NCI-H2227 (cell line): Measurements from ENCODE around the gene TMEM174.

Source experiments
- DNase-seq: peaks from one replicate; lab custom pipeline; 2025; ENCODE audit not compliant: unreplicated experiment; lab: John Stamatoyannopoulos, UW

The TMEM174 gene

DNA sequence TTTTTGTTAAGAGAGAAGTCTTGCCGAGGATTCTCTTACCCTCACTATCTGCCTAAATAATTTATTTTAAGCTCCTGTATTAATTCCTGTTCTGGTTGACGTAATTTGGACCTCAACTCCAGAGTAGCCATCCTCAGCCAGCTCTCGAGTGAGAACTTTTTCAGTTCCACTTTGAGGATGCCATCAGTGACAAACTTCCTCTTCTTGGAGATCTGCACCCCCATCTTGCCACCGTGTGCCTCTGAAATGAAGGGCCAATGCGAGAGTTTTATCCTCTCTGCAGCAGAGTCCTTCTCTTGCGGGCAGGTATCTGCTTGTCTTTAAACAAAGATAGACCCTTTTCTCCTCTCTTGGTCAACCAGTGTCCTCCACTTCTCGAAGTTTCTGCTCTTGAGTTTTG, 19.5 kb upstream of the TMEM174 start:
- no peak for DNase-seq

DNA sequence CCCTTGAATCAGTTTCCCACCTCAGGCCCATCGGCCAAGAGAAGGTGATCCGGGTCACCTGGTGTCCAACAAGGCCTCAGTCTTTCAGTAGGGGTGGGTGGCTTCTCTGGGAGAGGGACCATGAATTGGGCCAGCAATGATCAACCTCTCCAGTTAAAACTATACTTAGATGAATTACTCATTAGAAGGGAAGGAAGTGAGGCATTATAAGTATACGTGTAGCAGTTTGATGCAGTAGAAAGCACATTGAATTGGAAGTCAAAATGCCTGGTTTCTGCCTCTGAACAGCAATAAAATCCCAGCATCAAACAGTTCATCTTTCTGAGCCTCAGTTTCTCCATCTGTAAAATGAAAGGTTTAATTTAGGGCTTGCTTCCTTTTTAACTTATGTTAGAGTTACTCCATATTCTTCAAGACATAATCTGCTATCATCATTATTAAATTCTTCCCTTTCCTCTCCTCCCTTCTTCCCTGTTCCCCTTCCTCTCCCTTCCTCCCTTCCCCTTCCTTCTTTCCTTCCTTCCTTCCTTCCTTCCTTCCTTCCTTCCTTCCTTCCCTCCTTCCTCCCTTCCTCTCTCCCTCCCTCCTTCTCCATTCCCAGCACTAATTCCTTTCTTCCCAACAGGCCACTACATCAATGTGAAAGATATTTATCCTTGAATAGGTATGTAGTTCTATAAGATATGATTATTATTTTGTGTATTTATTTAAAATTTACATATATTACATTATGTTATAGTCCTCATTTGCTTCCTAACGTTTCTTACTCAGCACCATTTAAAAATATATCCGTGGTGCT, 18.6 kb upstream of the TMEM174 start:
- DNase-seq, result no peak

DNA sequence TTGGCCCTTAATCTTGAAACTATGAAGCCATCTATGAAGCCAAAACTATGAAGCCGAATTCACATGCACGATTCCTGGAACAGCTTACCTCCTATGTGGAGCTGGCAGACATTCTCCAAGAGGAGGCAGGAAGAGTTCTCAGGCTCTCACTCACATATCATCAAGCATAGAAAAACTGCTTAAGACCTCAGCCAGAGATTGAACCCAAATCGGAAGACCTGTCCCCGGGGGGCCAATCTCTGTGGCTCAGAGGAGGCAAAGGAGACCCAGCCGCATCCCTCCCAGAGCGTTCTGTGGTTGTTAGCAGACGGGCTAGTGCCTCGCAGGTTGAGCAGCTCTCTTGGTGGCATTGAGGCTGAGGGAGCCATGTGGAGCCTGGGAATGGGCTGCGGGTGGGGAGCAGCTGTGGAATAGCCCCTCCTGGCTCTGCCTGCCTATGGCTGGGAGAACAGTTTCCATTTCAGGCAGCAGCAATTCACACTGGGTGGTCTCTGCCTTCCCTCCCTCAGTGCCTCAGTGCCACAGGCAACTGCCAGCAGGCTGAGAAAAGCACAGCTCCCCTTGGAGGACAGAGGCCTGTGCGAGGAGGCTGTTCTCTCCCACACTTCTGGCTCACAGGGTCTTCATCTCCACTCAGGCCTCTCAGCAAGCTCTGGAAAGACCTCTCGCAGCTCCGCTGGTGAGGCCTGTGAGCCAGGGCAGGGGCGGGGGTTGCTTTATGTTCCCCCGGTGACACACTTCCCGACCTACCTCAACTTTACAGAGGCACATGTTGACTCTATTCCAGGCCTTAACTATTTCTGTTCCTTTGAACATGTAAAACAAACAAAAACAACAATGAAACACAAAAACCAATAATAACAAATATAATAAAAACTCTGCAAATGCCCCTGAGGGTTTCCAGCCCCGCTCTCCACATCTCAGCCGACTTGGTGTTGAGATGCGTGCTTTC, 17.4 kb upstream of the TMEM174 start:
- no peak for DNase-seq

DNA sequence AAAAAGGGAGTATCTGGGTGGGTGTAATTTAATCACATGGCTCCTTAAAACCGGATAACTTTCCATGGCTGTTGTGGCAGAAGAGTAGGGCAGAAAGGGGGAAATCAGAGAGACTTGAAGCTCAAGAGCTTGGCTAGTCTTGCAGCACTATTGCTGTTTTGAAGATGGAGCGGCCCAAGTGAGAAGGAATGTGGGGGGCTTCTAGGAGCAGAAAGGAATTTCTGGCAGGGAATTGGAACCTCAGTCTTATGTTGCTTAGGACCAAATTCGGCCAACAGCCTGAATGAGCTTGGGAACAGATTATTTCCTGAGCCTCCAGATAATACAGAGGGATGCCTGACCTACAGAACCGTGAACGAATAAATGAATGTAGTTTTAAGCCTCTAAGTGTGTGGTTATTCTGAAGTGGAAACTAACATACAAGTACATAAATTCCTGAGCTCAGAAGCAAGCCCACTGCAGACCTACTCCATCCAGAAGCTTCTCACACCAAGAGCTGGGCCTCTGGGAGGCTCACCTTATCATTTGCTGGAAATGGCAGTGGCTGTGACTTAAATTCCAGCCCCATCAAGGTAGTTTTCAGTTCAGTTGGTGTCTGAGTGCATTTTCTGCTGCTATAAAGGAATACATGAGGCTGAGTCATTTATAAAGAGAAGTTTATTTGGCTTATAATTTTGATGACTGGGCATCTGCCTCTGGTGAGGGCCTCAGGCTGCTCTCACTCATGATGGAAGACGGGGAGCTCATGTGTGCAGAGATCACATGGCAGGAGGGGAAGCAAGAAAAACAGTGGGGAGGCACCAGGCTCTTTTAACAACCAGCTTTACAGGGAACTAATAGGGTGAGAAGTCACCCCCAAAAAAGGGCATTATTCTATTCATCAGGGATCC, 15.3 kb upstream of the TMEM174 start:
- no peak for DNase-seq

DNA sequence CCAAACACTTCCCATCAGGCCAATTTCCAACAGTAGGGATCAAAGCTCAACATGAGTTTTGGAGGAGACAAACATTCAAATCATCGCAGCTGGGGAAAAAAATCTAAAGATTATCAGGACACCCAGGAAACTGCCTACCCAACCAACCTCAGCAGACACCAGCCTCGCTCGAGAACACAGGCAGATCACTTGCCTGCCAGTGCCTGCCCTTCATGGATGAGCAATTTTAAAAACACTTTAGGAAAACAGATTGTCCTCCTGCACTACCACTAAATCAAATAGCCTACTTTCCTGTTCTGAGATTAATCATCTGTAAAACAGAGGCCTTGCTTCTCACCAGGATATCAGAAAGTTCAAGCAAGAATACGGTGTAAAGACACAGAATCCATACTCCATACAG, 14.7 kb upstream of the TMEM174 start:
- no peak for DNase-seq

DNA sequence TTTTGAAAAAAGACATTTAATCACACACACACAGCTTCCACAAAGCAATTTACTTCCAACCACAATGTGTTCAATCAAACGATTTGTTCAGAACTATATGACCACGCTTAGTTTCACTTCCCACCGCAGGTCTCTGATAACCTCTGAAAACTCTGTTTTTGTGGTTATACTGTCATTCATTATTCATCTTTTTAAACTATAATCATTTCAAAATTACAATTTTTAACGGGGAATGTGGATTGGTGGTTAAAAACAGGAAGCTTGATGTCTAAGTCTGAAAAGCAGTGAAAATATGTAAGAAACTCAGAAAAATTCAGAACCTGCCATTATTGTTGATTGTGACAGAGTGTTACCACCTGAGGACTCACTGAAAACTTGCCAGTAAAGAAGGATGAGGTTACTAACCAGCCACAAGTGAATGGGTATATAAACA, 12.7 kb upstream of the TMEM174 start:
- DNase-seq, result no peak

DNA sequence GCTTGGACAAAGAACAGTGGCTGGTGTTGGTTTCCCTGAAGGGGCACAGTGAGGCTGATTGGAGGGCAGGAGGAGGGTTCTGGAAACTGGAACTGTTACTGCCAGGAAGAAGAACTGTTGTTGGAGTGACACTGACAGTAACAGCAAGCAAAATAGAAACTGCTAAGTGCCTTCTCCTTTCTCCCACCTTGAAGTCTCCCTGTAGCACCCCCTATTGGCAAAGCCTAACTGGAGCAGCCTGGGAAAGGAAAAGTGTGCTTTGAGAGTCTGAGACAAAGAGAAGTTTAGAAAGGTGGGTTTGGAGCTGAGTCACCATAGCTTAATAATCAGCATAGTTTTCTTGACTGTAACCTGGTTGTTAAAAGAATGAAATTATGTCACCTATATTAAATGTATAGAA, 2.5 kb upstream of the TMEM174 start:
- DNase-seq, result no peak

DNA sequence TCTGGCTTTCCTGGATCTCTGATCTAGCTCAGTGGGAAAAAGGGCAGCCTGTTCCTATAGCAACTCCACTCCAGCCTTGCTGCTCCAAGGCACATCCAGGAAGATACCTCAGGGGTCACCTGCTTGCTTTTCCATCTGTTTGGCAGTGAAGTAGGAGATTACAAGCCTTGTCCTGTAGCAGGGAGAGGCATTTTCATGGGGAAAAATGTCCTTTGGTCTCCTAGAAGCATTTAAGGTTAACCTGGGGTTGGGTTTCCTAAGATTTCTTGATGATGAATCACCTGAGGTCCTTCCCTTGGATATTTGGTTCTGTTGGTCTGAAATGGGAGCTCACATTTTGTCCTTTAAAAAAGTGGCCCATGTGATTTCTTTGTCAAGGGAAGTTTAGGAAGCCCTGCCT, 1.5 kb upstream of the TMEM174 start:
- no peak for DNase-seq

DNA sequence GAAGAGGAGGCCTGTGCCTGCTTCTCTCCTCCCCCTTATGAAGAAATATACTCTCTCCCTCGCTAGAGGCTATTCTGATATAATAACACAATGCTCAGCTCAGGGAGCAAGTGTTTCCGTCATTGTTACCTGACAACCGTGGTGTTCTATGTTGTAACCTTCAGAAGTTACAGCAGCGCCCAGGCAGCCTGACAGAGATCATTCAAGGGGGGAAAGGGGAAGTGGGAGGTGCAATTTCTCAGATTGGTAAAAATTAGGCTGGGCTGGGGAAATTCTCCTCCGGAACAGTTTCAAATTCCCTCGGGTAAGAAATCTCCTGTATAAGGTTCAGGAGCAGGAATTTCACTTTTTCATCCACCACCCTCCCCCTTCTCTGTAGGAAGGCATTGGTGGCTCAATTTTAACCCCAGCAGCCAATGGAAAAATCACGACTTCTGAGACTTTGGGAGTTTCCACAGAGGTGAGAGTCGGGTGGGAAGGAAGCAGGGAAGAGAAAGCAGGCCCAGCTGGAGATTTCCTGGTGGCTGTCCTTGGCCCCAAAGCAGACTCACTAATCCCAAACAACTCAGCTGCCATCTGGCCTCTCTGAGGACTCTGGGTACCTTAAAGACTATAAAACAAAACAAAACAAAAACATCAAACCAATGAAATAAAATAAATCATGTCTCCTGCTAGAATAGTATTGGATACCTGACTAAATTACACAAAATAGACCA, 1.3 kb downstream of the TMEM174 start:
- DNase-seq, result no peak

DNA sequence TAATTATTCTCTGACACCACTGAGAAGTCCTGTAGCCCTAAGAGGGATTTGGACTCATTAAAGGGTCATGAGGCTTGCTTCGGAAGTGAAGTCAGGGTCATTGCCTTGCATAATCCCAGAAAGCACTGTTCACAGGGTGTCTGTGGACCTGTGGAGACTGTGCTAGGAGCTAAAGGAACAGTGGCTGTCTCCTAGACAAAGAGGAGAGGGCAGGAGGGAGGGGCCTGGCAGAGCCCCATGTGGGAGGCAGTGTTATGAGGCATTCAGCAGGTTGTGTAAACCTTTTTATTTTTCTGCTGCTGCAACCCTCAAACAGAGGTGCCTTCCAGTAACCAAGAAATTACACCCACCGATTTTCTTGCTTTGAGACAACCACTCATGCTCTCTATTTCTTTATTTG, 3.3 kb downstream of the TMEM174 start:
- DNase-seq, result no peak

DNA sequence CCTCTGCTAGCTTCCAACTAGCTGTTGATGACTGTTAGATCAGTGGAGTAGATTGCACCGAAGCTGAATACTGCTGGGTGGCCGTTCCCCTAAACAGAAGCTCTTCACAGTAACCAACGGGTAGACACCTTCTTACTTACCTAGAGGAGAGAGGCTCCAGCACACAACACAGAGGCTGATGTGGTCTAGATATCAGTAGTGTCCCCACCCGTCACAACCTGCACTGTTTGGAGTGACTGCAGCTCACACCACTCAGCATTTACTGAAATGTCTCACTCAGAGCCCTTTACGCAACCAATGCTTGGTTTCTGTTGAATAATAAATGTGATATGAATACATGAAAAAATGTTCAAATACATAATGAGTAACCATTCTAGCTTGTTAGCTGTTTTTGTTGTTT, 5.3 kb downstream of the TMEM174 start:
- DNase-seq, result no peak

DNA sequence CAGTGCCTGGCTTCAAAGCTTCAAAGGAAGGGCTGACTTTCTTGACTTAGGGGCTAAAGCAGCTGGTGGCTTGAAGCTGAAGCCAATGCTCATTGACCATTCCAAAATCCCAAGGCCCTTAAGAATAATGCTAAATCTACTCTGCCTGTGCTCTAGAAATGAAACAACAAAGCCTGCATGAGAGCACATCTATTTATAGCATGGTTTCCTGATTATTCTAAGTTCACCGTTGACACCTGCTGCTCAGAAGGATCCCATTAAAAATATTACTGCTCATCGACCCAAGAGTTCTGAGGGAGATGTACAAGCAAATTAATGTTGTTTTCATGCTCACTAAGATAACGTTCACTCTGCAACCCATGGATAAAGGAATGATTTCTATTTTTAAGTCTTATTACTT, 6.7 kb downstream of the TMEM174 start:
- DNase-seq, result no peak

DNA sequence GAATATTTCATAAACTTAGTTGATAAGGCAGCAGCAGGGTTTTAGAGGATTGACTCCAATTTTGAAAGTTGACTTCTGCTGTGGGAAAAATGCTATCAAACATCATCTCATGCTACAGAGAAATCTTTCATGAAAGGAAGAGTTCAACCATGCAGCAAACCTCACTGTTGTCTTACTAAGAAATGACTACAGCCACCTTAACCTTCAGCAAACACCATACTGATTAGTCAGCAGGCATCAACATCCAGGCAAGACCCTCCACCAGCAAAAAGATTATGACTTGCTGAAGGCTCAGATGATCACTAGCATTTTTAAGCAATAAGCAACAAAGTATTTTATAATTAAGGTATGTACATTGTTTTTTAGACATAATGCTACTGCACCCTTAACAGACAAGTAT, 7.6 kb downstream of the TMEM174 start:
- DNase-seq, result no peak

DNA sequence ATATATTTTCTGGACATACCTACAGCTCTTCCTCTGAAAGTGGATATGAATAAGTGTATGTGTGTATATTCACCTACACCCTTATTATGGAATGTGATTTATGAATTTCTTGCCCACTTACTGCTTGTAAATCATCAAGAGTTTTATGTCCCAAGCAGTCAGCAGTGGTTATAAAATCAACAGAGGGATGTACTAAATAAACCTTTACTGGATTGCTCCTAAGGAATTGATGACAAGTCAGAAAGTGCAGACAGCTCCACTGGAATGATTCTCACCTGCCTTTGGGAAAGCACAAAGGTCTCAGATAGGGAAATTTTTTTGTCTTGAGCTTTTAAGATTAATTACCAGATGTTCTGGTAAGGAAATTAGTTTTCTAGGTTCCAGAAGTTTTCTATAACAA, 9.3 kb downstream of the TMEM174 start:
- DNase-seq, result no peak

DNA sequence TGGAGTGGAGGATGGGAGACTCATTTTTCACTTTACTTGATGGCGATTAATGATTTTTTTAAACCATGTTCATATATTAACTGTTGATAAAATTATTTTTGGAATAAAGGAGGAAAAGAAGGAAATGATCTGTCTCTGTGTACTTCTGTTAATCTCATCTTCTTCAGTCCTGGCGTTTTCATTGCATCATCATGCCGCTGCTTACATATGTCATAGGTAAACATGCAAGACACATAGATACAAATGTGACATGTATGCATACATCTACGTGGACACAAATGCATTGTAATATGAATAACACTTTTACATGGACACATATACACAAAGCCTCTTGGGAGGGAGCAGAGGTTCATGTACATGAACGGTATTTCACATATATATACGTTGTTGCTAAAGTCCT, 10.0 kb downstream of the TMEM174 start:
- DNase-seq, result no peak

DNA sequence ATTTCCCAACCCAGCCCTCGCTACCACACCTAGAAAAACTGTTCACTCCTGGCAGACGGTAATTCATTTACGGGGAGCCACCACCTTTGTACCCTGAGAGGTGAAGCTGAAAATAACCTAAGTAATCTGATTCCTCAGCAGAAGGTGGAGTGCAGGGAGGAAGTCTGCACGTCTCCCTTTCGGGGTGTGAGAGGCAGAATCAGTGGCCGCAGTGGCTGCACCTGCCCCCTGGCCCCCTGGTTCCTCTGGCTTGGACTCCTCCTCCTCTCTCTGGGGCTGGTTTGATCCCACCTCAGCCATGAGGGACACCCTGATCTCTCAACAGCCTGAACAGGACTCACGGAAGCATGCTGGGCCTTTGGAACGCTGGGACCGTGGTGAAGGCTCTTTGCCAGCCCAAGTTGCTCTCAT, 10.5 kb downstream of the TMEM174 start:
- no peak for DNase-seq

DNA sequence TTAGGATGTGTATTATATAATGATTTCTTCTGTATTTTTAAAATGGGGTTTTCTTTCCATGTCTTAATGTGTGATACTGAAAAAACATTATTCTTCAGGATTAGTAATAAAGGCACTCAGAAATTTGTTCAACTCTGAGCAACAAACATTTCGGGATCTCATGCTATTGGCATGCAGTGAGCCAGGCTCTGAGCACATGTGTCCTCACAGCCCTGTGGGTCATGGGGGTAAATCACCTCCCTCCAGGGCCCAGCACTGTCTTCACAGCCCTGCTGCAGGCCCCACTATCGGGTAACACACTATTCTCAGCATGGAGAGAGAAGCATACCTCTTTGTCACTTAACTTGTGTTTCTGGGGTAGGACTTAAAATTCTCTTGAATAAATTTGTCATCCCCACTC, 14.0 kb downstream of the TMEM174 start:
- DNase-seq, result no peak

DNA sequence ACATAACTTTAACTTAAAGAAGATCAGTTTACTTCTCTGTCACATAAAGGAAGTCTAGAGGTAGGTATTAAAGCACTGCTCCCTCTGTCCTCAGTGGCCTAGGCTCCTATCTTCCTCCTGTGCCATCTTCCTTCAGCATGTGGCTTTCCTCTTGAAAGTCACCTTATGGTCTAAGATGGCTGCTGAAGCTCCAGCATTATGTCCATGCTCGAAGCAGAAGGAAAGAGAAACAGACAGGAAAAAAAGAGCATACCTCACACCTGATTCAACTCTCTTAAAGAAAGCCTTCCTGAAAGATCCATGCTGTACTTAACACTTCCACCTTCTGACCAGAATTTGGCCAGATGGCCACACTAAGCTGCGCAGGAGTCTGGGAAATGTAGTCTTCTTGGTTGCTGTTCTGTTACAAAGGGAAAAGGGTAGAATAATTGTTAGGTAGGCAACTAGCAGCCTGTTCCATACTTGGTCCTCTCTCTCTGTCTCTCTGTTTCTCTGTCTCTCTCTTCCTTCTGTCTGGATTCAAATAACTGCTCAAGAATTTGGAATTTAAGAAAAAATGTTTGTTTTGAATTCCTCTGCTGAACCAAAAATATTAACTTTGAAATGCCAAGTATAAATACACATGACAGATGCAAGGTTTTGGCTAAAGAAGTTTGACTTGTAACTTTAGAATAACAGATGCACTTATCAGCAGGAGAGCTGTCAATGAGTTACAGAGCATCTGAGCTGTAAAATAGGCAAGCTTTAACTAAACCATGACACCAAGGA, 16.0 kb downstream of the TMEM174 start:
- no peak for DNase-seq

DNA sequence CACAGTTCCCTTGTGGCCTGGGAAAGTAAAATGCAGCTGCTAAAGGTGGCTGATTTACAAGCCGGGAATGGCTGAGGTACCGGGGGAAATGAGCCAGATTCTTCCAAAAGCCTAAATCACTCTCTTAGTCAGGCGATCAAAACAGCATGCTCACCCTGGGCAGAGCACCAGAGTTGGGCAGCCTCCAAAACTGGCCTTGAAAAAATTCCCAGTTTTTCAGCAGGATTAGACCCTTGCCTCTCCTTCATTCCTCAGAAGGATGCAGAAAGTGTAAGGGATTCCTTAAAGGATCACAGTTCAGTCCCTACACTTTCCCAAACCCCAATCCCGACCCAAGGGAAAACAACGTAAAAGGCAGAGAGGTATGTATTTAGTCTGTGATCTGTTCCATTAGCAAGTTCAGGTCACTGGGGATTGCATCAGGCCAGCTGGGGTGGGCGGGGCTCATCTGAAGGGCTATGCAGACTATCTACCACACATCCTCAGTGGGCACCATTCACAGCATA, 16.9 kb downstream of the TMEM174 start:
- DNase-seq, result no peak

DNA sequence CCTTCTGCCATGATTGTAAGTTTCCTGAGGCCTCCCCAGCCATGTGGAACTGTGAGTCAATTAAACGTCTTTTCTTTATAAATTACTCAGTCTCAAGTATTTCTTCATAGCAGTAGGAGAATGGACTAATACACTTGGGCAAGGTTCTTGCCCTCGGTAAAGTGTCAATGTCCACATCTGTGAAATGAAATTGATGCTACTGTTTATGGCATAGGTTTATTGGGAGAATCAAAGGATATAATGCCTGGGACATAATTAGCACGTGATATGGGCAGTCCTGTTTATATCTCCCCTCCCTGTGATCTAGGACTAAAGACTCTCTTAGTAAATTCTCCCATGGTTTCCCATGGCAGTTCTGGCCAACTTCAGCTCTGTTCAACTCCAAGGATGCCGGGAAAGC, 19.4 kb downstream of the TMEM174 start:
- no peak for DNase-seq
